DLD1 (cell line): ENCODE results near the gene MIP.
"Not testable (repeated sequence)": the region's sequence is repeated elsewhere in the genome, so short reads cannot be mapped to it uniquely, and the experiment has no call there.

Experiments
- in situ Hi-C: cut with HindIII; loops from 2 replicates; pipeline ENCODE4 v1.10.0; 2017; ENCODE audit warnings: low sequenced_read_pairs

Gene MIP

DNA sequence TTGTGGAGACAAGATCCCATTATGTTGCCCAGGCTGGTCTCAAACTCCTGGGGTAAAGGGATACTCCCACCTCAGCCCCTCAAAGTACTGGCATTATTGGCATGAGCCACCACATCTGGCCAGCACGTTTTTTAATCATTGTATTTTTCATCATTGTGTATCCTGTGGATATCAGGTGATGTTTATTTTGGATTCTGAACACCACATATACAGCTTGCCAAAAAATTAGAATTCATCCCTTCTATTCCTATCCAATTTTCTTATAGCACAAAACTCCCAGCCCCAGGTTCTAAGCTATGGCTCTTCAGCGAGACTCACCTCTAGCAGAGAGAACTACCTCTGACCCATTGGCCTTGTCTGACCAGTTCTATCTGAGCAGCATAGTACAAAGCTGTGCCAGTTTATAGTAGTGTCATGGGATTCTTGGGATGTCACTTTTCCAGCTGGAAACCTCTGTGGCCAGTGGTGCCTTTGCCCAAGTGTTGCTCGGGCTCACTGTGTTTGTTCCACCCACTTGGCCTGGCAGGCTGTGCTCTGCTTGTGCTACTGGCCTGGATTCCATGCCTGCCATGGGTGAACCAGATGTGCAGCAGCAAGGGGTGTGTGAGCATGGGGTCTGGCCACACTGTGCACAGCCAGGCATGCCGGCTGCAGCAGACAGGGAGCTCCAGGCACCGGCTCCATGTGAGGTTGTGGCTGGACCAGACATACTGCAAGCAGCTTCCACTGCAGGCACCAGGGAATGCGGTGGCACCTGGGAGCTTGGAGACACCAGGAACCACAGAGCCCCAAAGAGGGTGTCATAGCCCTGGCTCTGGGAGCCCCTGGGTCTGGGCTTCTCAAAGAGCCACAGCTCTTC lies 42.4 kb downstream of the MIP start:
- in situ Hi-C loops, result no loop called here

GRCh38 chr12:56410768-56411167 lies 43.7 kb downstream of the MIP start:
- in situ Hi-C loops, result no loop called here

DNA sequence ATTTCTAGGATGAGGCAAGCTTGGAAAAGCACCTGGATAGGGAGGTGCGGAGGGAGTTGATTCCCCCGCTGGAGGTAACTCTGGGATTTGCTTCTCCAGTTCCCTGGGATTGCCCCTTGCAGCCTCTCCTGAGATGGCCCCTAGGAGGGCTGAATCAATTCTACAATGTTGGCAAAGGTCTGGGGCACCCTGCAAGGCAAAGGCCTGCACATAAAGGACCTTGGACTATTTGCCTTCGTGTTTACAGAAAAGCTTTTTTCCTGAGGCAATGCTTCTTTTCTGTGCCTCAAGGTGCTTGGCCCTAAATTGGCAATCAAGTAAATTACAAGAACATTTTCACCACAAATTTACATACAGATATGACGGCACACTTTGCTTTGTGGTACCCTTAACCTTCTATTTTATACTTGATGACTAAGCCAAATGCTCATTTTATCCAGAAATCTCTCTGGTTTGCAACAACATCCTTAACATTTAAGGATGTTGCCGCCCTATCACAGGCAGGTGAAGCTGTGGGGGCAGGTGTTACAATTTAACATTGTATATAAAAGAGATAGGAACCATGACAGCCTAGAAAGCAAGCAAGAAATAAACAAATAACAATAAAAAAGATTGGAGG lies 45.5 kb downstream of the MIP start:
- in situ Hi-C loops, result no loop called here

DNA sequence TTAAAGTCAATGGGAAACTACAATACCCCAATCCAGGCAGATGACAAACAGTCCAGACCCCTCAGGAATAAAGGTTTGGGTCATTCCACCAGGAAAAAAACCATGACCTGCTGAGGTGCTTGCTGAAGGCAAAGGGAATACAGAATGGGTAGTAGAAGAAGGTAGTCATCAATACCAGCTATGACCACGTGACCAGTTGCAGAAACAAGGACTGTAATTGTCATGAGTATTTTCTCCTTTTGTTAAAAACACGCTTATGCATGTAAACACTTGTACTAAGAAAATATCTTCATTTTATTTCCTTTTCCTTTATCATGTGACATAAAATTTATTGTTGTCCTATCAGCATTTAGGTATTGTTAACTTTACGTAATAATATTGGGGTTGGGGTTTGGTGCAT lies 50.2 kb downstream of the MIP start:
- in situ Hi-C loops, result not testable (repeated sequence)

DNA sequence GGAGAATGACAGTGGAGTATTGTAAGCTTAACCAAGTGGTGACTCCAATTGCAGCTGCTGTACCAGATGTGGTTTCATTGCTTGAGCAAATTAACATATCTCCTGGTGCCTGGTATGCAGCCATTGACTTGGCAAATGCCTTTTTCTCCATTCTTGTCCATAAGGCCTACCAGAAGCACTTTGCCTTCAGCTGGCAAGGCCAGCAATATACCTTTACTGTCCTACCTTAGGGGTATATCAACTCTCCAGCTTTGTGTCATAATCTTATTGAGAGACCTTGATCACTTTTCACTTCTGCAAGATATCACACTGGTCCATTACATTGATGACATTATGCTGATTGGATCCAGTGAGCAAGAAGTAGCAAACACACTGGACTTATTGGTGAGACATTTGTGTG lies 52.8 kb downstream of the MIP start:
- in situ Hi-C loops, result not testable (repeated sequence)

- in situ Hi-C loops, result not testable (repeated sequence)
Observed at GRCh38 chr12:56401125-56401524, 53.3 kb downstream of the MIP start.
